Stimulated activated naive CD8-positive, alpha-beta T cell treated with anti-CD3 and anti-CD28 coated beads, Interleukin-15, amount 100 ng/mL, for 72 hours (primary cell): ENCODE data around the gene CDIPT.
A peak's percentile ranks its signal among the peaks of the same experiment; 100 is the strongest.
"Not testable (repeated sequence)": the region's sequence is repeated elsewhere in the genome, so short reads cannot be mapped to it uniquely, and the experiment has no call there.

Source experiments
- ATAC-seq: fragments of 150-1000 bp; cut with Tn5 transposase; 2 replicates; pipeline ENCODE4 v1.10.0; 2021; ENCODE audit warnings: mild to moderate bottlenecking, moderate library complexity
- DNase-seq, 2 donors: peaks; one replicate each; pipeline ENCODE4 v3.0.0; 2021 to 2022
- H3K27ac Mint-ChIP-seq, 2 donors: one replicate each; pipeline ENCODE4 v1.8.0; 2022; ENCODE audit warnings: mild to moderate bottlenecking in 2 of 2, mixed read lengths in 2 of 2, moderate library complexity in 2 of 2
- H3K27me3 Mint-ChIP-seq: one replicate; pipeline ENCODE4 v1.8.0; 2022; ENCODE audit warnings: mixed read lengths
- H3K4me1 Mint-ChIP-seq: one replicate; pipeline ENCODE4 v1.8.0; 2022; ENCODE audit warnings: mild to moderate bottlenecking, mixed read lengths
- H3K4me3 Mint-ChIP-seq, 2 donors: one replicate each; pipeline ENCODE4 v1.8.0; 2022; ENCODE audit warnings: mild to moderate bottlenecking in 2 of 2, mixed read lengths in 2 of 2, moderate library complexity in 1 of 2
- H3K9me3 Mint-ChIP-seq, 2 donors: one replicate each; pipeline ENCODE4 v1.8.0; 2022; ENCODE audit warnings: mixed read lengths in 2 of 2

Gene CDIPT

GRCh38 chr16:29834079-29834478 is 28.9 kb downstream of the CDIPT start:
- DNase-seq (no peak), ATAC-seq (no peak)
- H3K4me3 Mint-ChIP-seq = no peak overlapping the region
- H3K4me1 Mint-ChIP-seq = peaks cover 26% of the 10 kb centered on the region
- no peak overlapping the region for H3K27ac Mint-ChIP-seq
- H3K9me3 Mint-ChIP-seq = no peaks in the 10 kb centered on the region
- H3K27me3 Mint-ChIP-seq = no peaks in the 10 kb centered on the region

GRCh38 chr16:29833219-29833618 is 29.8 kb downstream of the CDIPT start:
- DNase-seq, H3K4me3 Mint-ChIP-seq, H3K9me3 Mint-ChIP-seq, ATAC-seq, H3K27ac Mint-ChIP-seq, H3K27me3 Mint-ChIP-seq: not testable (repeated sequence)
- H3K4me1 Mint-ChIP-seq = peaks cover 26% of the 10 kb centered on the region

DNA sequence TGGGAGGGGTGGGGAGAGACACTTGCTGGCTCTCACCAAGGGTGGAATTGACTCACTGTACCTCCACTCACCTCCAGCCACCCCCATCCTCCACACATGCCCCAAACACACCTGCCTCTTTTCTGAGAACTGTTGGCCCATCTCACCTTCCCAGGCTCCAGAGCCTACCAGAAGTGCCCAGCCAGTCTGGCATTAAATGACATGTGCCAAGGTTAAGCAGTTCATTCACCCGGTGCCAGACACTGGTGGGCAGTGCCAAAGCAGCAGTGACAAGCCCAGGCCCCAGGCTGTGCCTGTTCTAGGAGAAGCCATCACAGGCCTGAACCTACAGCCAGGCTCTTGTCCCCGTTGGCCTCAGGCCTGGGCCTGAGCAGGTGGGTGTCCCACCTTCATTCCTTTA is 31.5 kb downstream of the CDIPT start:
- Mint-ChIP-seq H3K27me3 (no peaks in the 10 kb centered on the region), H3K9me3 (no peaks in the 10 kb centered on the region), H3K4me1 (peaks cover 40% of the 10 kb centered on the region), H3K27ac (no peak overlapping the region), H3K4me3 (no peak overlapping the region)
- DNase-seq (no peak), ATAC-seq (no peak)

DNA sequence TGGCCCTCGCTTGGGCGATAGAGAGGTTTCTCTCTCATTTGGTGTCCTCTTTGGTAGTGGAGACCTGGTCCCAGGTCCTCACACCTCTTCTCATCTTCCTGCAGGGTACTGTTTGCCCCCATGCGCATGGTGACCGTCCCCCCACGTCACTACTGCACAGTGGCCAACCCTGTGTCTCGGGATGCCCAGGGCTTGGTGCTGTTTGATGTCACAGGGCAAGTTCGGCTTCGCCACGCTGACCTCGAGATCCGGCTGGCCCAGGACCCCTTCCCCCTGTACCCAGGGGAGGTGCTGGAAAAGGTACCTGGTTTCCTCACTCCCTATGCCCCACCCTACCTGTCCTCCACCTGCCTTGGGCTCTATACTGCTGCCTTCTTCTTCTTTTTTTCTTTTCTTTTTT is 32.3 kb downstream of the CDIPT start:
- H3K4me3 Mint-ChIP-seq = no peak overlapping the region
- H3K9me3 Mint-ChIP-seq = no peaks in the 10 kb centered on the region
- DNase-seq = no peak
- peaks cover 47% of the 10 kb centered on the region for H3K4me1 Mint-ChIP-seq
- no peak overlapping the region for H3K27ac Mint-ChIP-seq
- H3K27me3 Mint-ChIP-seq = no peaks in the 10 kb centered on the region
- ATAC-seq = no peak

DNA sequence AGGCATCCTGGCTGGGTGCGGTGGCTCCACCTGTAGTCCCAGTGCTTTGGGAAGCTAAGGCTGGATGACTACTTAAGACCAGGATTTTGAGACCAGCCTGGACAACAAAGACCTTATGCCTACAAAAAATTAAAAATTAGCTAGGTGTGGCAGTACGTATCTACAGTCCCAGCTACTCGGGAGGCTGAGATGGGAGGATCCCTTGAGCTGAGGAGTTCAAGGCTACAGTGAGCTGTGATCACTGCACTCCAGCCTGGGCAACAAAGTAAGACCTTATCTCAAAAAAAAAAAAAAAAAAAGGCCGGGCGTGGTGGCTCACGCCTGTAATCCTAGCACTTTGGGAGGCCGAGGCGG is 36.7 kb downstream of the CDIPT start:
- H3K9me3 Mint-ChIP-seq = no peaks in the 10 kb centered on the region
- DNase-seq (no peak), ATAC-seq (no peak)
- no peaks in the 10 kb centered on the region for H3K27me3 Mint-ChIP-seq
- peak overlapping the region; percentile 89 to 96 for H3K27ac Mint-ChIP-seq
- peaks cover 79% of the 10 kb centered on the region for H3K4me1 Mint-ChIP-seq
- peak overlapping the region; percentile 76 to 82 for H3K4me3 Mint-ChIP-seq

DNA sequence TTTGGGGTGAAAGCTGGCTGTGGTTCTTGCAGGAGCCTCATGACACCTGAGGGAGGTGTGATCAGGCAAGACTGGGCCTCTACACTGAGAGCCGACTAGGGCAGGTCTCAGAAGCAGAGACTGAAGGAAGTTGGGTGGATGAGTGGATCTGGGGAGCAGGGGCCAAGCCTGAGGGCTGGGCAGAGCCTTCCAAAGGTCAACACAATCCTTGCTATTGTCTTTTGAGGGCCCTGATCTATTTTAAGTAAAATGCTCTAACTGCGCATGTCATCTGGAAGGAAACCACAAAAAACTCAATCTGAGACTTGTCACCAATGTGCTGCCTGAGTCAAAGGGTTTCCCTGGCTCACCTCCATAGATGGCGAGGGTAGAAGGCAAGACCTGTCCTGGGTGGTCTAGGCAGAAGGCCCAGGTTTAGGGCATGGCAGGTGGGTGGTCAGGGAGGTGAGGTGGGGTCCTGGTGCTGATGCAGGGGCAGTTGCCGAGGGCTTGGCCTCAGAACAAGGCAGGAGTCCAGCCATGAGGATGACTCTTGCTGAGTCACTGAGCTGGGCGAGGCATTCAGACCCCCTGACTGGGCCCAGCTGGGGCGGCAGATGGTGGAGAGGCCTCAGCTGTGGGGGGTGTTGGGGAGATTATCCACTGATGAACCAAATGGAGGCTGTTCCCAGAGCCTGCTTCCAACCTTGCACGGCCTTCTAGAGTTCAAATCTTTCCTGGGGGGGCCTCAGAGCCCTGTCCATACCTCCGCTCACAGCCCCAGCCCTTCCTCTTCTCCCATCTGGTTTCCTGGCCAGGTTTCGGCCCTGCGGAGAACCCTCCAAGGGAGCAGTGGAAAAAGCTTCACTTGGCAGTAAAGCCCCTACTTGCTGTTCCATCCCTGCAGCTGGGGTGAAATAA is 37.6 kb downstream of the CDIPT start:
- Mint-ChIP-seq H3K9me3 (no peaks in the 10 kb centered on the region), H3K27me3 (no peaks in the 10 kb centered on the region), H3K4me3 (peak overlapping the region; percentile 67 to 79), H3K27ac (peak overlapping the region; percentile 69 to 74), H3K4me1 (peaks cover 72% of the 10 kb centered on the region)
- DNase-seq = peak in 1 of 2 donors; percentile 68
- ATAC-seq = peak; percentile 67

DNA sequence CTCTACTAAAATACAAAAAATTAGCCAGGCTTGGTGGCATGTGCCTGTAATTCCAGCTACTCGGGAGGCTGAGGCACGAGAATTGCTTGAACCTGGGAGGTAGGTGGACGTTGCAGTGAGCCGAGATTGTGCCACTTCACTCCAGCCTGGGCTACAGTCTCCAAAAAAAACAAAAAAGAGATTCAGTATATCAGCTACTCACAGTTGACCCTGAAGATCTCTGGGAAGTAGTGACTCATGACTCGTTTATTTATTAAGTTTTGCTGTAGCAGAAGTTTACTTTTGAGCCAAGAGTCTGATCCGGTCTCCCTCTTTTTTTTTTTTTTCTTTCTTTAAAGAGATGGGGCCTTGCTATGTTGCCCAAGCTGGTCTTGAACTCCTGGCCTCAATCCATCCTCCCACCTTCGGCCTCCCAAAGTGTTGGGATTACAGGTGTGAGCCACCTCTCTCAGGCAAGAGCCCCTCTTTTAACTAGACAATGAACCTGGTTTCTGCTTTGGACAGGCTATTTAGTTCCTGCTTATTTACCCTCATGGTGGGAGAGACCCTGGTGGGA is 38.4 kb downstream of the CDIPT start:
- H3K27me3 Mint-ChIP-seq = no peaks in the 10 kb centered on the region
- ATAC-seq (no peak), DNase-seq (no peak)
- peak overlapping the region; percentile 67 to 79 for H3K4me3 Mint-ChIP-seq
- H3K9me3 Mint-ChIP-seq = no peaks in the 10 kb centered on the region
- peak overlapping the region; percentile 69 to 74 for H3K27ac Mint-ChIP-seq
- peaks cover 74% of the 10 kb centered on the region for H3K4me1 Mint-ChIP-seq

GRCh38 chr16:29821643-29822115 is 41.3 kb downstream of the CDIPT start:
- Mint-ChIP-seq H3K27me3 (no peaks in the 10 kb centered on the region), H3K4me3 (peak overlapping the region; percentile 93 to 97), H3K9me3 (no peaks in the 10 kb centered on the region), H3K27ac (peak overlapping the region; percentile 86), H3K4me1 (peaks cover 89% of the 10 kb centered on the region)
- no peak for ATAC-seq
- no peak for DNase-seq

DNA sequence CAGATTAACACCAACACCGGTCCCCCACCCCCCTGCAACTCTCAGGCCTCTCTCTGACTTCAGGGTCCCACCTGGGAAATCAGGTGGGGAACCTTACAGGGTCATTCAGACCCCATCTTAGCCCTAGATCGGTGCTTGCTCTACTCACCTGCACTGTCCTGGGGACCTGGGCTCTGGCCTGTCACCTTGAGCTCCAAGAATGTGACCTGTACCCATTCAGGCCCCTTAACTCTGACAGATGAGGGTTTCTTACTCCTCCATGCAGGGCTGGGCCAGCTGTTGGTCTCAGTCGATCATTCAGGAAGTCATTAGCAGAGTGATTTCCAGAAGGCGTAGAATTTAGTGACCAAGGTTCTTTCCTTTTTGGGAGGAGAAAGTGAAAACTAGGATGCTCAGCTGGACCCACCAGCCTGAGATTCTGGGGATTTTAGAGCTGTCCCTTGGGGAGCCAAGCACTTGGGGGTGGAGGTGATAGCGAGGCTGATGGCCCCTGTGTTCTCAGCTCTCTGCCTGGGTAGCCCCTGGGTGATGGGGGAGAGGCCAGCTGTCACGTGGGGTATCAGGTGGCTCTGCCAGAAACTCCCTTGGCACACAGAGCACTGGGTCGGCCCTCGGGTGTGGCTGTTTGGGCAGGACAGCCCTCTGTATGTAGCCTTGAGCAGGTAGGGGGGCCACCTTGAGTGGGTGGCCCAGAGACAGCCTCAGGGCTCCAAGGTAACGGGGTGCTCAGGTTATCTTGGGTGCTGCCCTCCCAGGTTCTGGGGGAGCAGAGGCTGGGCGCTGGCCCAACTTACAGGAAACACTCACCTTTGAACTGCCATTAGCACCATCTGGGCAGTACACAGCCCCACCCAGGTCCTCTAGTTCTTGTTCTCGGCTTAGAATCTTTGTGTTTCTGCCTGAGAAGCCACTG is 42.0 kb downstream of the CDIPT start:
- H3K4me1 Mint-ChIP-seq = peaks cover 83% of the 10 kb centered on the region
- H3K9me3 Mint-ChIP-seq = no peaks in the 10 kb centered on the region
- H3K4me3 Mint-ChIP-seq = peak overlapping the region; percentile 93 to 97
- H3K27ac Mint-ChIP-seq = peak overlapping the region; percentile 86 to 97
- ATAC-seq (peak; percentile 78), DNase-seq (peak in 1 of 2 donors; percentile 73)
- no peaks in the 10 kb centered on the region for H3K27me3 Mint-ChIP-seq

DNA sequence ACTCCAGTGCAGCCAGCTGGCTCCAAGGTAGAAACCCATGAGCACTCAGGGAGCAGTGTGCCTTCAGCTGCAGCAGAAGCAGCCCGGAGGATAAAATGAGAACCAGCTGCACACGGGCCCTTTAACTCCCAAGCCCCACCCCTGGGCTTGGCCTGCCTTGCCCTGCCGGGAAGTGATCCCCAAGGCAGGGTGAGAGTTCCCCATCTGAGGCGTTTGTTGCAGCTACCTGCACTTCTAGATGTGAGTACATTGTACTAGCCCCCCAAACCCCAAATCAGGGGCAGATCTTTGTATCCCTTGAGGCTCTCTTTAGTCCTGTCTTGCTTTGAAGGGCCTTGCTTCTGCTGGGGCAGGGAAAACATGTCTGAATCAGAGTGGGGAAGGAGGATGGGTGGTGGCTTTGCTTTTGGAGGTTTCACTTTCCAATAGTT is 42.7 kb downstream of the CDIPT start, which contains the start of gene MVP:
MVP (plus strand) TSS at position 192 of the 431 bp plus-strand sequence. CDS start 10,088 bp downstream, outside the sequence.
- Mint-ChIP-seq H3K9me3 (no peaks in the 10 kb centered on the region), H3K27me3 (no peaks in the 10 kb centered on the region), H3K4me3 (peak within 1 kb of the TSS; percentile 93 to 97), H3K27ac (peak within 1 kb of the TSS; percentile 90 to 97), H3K4me1 (peaks cover 78% of the 10 kb centered on the region)
- ATAC-seq (peak; percentile 12), DNase-seq (peak in 1 of 2 donors; percentile 48)

DNA sequence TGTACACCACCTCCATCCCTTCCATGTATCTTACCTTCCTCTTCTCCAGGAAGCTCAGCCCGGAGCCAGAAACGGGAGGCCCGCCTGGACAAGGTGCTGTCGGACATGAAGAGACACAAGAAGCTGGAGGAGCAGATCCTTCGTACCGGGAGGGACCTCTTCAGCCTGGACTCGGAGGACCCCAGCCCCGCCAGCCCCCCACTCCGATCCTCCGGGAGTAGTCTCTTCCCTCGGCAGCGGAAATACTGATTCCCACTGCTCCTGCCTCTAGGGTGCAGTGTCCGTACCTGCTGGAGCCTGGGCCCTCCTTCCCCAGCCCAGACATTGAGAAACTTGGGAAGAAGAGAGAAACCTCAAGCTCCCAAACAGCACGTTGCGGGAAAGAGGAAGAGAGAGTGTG is 43.5 kb downstream of the CDIPT start:
- Mint-ChIP-seq H3K4me3 (peak overlapping the region; percentile 93 to 97), H3K9me3 (no peaks in the 10 kb centered on the region)

GRCh38 chr16:29818082-29818481 is 44.9 kb downstream of the CDIPT start:
- Mint-ChIP-seq H3K27ac (peak overlapping the region in 1 of 2 donors; percentile 20), H3K27me3 (peaks cover under 1% of the 10 kb centered on the region), H3K9me3 (no peaks in the 10 kb centered on the region), H3K4me3 (peak overlapping the region; percentile 75 to 80), H3K4me1 (peaks cover 77% of the 10 kb centered on the region)
- ATAC-seq (no peak), DNase-seq (no peak)

More for the DNA sequence above, 43.5 kb downstream of the CDIPT start:
- ATAC-seq (no peak), DNase-seq (no peak)
- Mint-ChIP-seq H3K27ac (peak overlapping the region in 1 of 2 donors; percentile 90), H3K4me1 (peaks cover 78% of the 10 kb centered on the region), H3K27me3 (no peaks in the 10 kb centered on the region)

DNA sequence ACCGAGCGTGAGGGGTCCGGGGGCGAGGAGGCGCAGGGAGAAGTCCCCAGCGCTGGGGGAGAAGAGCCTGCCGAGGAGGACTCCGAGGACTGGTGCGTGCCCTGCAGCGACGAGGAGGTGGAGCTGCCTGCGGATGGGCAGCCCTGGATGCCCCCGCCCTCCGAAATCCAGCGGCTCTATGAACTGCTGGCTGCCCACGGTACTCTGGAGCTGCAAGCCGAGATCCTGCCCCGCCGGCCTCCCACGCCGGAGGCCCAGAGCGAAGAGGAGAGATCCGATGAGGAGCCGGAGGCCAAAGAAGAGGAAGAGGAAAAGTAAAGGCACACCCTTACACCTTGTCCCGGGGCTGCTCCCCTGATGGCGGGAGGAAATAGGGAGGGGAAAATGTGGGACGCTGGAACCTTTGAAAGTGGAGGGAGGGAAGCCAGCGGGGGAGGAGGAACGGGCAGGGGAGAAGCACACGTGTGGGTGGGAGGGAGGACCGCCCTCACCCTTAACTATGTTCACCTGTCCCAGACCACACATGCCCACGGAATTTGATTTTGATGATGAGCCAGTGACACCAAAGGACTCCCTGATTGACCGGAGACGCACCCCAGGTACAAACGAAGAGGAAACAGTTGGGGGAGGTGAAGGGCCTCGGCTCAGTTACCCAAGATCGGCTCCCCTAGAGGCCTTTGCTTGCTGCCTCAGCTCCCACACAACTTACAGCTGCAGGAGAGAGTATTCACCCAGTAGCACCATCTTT is 46.2 kb downstream of the CDIPT start:
- Mint-ChIP-seq H3K9me3 (no peaks in the 10 kb centered on the region), H3K4me1 (peaks cover 77% of the 10 kb centered on the region)

DNA sequence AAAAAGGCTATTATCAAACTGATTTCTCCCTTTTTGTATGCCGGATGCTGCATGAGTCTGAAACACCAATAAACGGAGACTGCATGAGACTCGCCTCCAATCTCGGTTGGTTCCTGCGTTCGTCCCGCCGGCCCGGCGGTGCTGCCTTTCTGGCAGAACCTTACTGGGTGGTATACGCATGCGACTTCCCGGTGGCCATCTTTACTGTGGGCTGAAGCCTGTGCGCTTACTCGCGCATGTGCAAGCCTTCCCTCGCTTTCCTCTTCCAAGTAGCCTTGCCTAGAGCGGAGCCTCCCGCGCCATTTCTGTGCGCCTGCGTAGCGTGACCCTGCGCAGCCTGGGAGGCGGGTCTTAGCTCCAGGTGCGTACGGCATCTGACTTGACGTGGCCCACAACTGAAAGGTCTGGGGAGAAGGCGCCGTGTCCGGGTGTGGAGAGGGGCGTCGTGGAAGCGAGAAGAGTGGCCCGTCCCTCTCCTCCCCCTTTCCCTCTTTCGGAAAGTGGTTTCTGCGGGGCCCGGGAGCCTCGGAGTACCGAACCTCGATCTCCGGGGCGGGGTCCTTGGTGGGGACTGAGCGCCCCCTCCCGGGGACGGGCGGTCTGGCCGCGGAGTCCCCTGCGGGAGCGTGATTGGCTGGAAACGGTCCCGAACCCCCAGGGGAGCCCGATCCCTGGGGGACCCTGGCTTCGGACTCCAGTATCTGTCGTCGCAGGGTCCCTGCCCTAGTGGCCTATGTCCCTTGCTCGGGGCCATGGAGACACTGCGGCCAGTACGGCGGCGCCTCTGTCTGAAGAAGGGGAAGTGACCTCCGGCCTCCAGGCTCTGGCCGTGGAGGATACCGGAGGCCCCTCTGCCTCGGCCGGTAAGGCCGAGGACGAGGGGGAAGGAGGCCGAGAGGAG is 47.0 kb downstream of the CDIPT start, which contains the start of gene PAGR1:
PAGR1 (plus strand) TSS at position 360 of the 901 bp plus-strand sequence; CDS start at position 734, 374 bp downstream.
- ATAC-seq (peak; percentile 80), DNase-seq (peak; percentile 98 to 99)
- Mint-ChIP-seq H3K27ac (peak within 1 kb of the TSS; percentile 94 to 98), H3K4me1 (peaks cover 80% of the 10 kb centered on the region), H3K9me3 (no peaks in the 10 kb centered on the region), H3K4me3 (peak within 1 kb of the TSS; percentile 92), H3K27me3 (peaks cover 13% of the 10 kb centered on the region)

More for the DNA sequence above, 46.2 kb downstream of the CDIPT start:
- peak overlapping the region; percentile 91 to 98 for H3K27ac Mint-ChIP-seq
- ATAC-seq (peak; percentile 56), DNase-seq (peak; percentile 76 to 79)
- peaks cover 13% of the 10 kb centered on the region for H3K27me3 Mint-ChIP-seq
- H3K4me3 Mint-ChIP-seq = peak overlapping the region; percentile 92
